Thoracic aorta (tissue), 2 donors: ENCODE measurements around the gene BOD1L2. TPM values are rescaled to one million over a fixed set of nuclear protein-coding genes. Genes with fewer than 3 reads are reported as not detected.

Source experiments
- ATAC-seq: fragments of 150-250 bp; one replicate; pipeline ENCODE4 v1.8.0; 2017; ENCODE audit warnings: low read depth; ENCODE audit not compliant: insufficient number of reproducible peaks, low FRiP score
- DNase-seq: peaks from one replicate; pipeline ENCODE4 v3.0.0-alpha.2; 2020; ENCODE audit warnings: low spot score
- H3K27ac ChIP-seq, 2 donors: fragments of 200-600 bp; sonication (generic); 1 replicate in 1 of 2; 2 replicates in 1 of 2; pipeline ENCODE4 v1.5.1; 2016; ENCODE audit warnings: mild to moderate bottlenecking in 2 of 2, moderate library complexity in 2 of 2
- H3K27me3 ChIP-seq: fragments of 200-600 bp; sonication (generic); replicated peaks from 2 replicates; pipeline ENCODE4 v1.6.0; 2016; ENCODE audit warnings: mild to moderate bottlenecking; ENCODE audit not compliant: insufficient read depth
- H3K36me3 ChIP-seq: fragments of 200-600 bp; sonication (generic); one replicate; pipeline ENCODE4 v1.5.1; 2016
- H3K4me1 ChIP-seq, 2 donors: fragments of 200-600 bp; sonication (generic); 1 replicate in 1 of 2; 2 replicates in 1 of 2; pipeline versions ENCODE4 v1.5.1 to v1.6.0; 2016; ENCODE audit warnings: low read depth in 2 of 2, mild to moderate bottlenecking in 1 of 2; ENCODE audit not compliant: control insufficient read depth in 1 of 2
- H3K4me3 ChIP-seq: fragments of 200-600 bp; sonication (generic); 2 replicates; pipeline ENCODE4 v1.5.1; 2016; ENCODE audit warnings: mild to moderate bottlenecking
- H3K9me3 ChIP-seq: fragments of 200-600 bp; sonication (generic); 2 replicates; pipeline ENCODE4 v1.5.1; 2016
- total RNA-seq, 2 donors: library from RNA; depleted of rRNA; stranded (reverse); fragments of >200 nt; gene quantifications; one replicate each; pipeline versions ENCODE4 v1.1.0 to v1.2.3, GENCODE V29; 2016
- TF ChIP-seq, protein P1 (sequence below): fragments of 200-600 bp; sonication (generic); IDR thresholded peaks from one replicate; pipeline ENCODE4 v1.5.1; 2019; ENCODE audit warnings: antibody characterized with exemption

Gene BOD1L2
- total RNA-seq, 2 donors from 2014 or later = not detected

DNA sequence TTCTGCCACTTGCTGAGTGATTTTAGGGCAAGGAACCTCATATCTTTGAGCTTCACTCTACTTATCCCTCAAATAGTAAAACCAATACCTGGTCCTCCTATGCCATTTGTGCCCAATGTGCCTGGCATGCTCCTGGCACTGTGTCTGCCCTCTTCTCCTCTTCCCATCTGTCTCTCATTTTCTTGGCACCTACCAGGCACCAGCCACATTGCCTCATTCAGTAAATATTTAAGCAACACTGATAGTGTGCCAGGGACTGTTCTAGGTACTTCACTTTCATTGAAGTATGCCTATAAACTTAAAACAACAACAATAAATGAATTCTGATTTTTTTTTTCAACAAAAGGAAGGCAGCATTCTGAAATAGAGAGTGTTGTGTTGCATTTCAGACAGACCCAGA is 15.1 kb upstream of the BOD1L2 start:
- no peaks in the 10 kb centered on the region for H3K9me3 ChIP-seq
- DNase-seq (no peak), ATAC-seq (no peak)
- H3K4me1 ChIP-seq = no peaks in the 10 kb centered on the region
- no peaks in the 10 kb centered on the region for H3K36me3 ChIP-seq
- H3K4me3 ChIP-seq = no peak overlapping the region
- TF ChIP-seq, protein P1, sequence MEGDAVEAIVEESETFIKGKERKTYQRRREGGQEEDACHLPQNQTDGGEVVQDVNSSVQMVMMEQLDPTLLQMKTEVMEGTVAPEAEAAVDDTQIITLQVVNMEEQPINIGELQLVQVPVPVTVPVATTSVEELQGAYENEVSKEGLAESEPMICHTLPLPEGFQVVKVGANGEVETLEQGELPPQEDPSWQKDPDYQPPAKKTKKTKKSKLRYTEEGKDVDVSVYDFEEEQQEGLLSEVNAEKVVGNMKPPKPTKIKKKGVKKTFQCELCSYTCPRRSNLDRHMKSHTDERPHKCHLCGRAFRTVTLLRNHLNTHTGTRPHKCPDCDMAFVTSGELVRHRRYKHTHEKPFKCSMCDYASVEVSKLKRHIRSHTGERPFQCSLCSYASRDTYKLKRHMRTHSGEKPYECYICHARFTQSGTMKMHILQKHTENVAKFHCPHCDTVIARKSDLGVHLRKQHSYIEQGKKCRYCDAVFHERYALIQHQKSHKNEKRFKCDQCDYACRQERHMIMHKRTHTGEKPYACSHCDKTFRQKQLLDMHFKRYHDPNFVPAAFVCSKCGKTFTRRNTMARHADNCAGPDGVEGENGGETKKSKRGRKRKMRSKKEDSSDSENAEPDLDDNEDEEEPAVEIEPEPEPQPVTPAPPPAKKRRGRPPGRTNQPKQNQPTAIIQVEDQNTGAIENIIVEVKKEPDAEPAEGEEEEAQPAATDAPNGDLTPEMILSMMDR = no peak
- no peak overlapping the region for H3K27ac ChIP-seq
- no peaks in the 10 kb centered on the region for H3K27me3 ChIP-seq

DNA sequence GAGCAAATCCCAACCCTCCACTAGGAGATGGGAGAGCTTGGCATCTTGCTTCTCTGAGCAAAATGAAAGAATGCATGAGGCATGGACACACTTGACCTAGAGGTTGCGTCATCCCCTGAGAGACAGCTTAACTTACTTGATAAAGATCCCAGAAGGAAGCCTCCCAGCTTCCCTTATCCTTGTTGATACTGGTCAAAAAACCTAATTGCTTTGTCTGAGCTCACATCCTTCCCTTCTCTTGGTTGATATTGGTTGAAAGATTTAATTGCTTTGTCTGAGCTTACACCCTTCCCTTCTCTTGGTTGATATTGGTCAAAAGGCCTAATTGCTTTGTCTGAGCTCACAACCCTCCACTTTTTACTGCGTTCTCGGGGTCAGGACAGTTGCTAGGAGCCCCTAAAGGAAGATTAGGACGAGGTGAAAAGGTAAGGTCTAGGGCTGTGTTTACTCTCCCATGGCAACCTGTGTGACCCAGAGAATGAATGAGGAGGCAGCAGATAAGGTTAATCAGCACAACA is 12.2 kb upstream of the BOD1L2 start:
- Histone ChIP-seq H3K4me1 (no peaks in the 10 kb centered on the region), H3K36me3 (no peaks in the 10 kb centered on the region), H3K27ac (no peak overlapping the region), H3K27me3 (no peaks in the 10 kb centered on the region), H3K9me3 (no peaks in the 10 kb centered on the region), H3K4me3 (no peak overlapping the region)
- ATAC-seq (no peak), DNase-seq (no peak)
- TF ChIP-seq, protein P1 = no peak

DNA sequence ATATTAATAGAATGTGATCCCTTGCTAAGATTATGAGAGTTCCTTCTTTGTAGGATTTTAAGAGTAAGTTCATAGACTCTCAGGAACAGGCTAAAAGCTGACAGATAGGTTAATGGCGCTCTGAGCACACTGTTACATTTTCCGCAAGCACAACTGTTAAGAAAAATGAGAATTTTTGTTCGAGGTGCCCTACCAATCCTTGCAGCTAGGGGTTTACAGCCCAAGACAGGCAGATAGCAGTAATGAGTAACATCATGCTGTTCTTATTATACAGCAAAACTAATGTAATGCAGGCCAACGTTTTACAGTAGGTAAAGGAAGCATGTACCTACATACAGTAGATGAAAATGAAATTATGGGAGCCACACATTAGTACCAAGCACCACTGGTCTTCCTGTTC is 11.2 kb upstream of the BOD1L2 start:
- Histone ChIP-seq H3K27ac (no peak overlapping the region), H3K4me3 (no peak overlapping the region), H3K36me3 (no peaks in the 10 kb centered on the region), H3K27me3 (no peaks in the 10 kb centered on the region), H3K9me3 (no peaks in the 10 kb centered on the region), H3K4me1 (no peaks in the 10 kb centered on the region)
- TF ChIP-seq, protein P1 = no peak
- no peak for ATAC-seq
- no peak for DNase-seq

DNA sequence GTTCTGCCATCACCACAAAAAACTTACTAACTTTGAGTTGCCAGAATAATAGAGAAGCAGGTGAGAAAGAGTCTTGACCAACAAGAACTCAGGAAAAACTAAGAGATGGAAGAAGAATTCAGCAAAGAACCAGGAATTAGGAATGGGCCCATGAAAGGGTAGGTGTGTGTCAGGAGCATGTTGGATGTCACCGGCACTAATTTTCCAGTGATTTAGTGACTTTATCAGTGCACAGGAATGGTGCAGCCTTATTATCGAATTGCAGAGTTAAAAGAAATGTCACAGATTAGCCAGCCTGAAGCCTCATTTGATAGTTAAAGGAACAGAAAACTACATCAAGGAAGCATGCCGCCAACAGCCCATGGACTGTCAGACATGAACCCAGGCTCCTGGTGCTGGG is 9.0 kb upstream of the BOD1L2 start:
- Histone ChIP-seq H3K4me1 (no peaks in the 10 kb centered on the region), H3K4me3 (no peak overlapping the region), H3K36me3 (no peaks in the 10 kb centered on the region), H3K27me3 (no peaks in the 10 kb centered on the region), H3K27ac (no peak overlapping the region), H3K9me3 (no peaks in the 10 kb centered on the region)
- DNase-seq (no peak), ATAC-seq (no peak)
- TF ChIP-seq, protein P1 = no peak

DNA sequence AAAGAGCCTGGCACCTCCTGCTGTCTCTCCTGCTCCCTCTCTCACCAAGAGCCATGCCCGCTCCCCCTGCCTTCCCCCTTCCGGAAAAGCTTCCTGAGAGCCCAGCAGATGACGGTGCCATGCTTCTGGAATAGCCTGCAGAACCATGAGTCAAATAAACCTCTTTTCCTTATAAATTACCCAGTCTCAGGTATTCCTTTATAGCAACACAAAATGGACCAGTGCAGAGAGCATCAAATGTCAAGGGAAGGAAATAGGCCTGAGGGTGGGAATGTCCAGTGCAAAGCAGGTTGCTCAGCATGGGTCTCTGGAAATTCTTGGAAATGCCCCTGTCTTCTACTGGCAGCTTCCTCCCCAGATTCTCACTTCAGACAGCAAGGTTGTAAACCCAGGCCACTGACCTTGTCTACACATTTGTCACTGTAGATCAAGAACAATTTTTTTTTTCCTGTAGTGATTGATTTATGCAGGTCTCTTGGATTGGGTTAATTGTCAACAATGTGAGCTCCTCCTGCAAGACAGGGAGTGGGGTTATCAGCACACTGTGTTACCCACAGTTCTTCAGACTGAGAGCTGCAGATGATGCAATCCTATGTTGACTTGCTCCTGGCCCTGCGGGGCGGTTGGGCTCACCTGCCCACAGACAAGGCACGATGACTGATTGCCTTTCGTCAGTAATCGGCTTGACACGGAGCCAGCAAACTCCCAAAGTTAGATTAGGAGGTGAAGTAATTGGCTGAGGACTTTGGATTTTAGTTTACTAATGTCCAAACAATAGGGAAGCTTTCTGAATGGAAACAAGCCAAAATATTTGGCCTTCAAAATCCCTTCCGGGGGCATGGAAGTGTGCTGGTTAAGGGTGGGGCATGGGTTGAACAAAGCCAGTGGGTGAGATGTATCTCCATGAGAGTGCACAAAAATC is 5.4 kb upstream of the BOD1L2 start:
- DNase-seq (no peak), ATAC-seq (no peak)
- Histone ChIP-seq H3K4me1 (no peaks in the 10 kb centered on the region), H3K4me3 (no peak overlapping the region), H3K27me3 (no peaks in the 10 kb centered on the region), H3K9me3 (no peaks in the 10 kb centered on the region), H3K36me3 (no peaks in the 10 kb centered on the region), H3K27ac (no peak overlapping the region)
- TF ChIP-seq, protein P1 = no peak
